ENCODE data around the gene MGMT. TPM values are rescaled to one million over a fixed set of nuclear protein-coding genes. Genes with fewer than 3 reads are reported as not detected.

MGMT gene
- polyA plus RNA-seq, 1 of the 3 experiments (the other 2 are of a cell fraction): 10.8 TPM

DNA sequence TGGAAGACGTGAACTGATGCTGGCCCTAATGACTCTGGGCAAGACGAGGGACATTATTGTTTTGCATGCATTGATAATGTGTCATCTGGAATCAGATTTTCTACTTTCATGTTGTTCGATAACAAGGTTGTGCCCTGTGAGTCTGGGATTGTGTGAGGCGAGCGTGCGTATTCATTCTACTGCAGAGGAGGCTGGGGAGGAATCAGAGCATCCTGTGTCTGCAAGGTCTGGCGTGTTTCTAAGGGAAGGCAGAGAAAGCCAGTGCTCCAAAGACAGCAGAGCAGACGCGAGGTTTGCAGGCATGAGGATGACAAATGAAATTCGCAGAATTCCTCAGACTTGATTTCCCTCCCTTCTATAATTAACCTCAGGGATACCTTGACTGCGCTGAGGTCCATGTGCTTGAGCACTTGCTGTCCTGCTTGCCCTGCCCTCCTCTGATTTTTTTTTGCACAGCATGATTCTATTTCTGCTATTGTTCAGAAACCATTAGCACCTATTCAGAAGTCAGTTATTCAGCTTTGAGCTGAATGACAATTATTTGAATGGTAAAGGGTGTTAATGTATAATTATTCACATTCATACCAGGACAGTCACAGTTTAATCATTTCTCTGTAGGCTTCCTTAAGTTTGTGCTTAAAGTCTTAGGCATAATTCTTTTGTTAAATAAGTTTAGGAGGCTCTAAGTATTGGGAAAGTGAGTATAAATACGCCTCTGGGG, 263.4 kb downstream of the MGMT start:
- Histone ChIP-seq H3K4me1 (ENCODE audit: control insufficient read depth in 1 of 2, insufficient read depth in 2 of 2, low read depth in 1 of 2, low read length in 1 of 2) (no peaks in the 10 kb centered on the region), H3K9me2 (no peaks in the 10 kb centered on the region), H3K79me2 (ENCODE audit: insufficient read depth) (no peaks in the 10 kb centered on the region), H4K20me1 (ENCODE audit: insufficient read depth) (no peaks in the 10 kb centered on the region), H2AFZ (ENCODE audit: low read depth) (no peak overlapping the region), H3K9ac (no peak overlapping the region), H3F3A (replicated peaks; ENCODE audit: insufficient read depth) (no peaks in the 10 kb centered on the region), H3K4me3 (ENCODE audit: low read depth in 2 of 2, low read length in 1 of 2) (no peak overlapping the region), H3K36me3 (replicated peaks in 1 of 2; ENCODE audit: control insufficient read depth in 1 of 2, insufficient read depth in 2 of 2, low read length in 1 of 2) (no peaks in the 10 kb centered on the region), H3K9me3 (no peaks in the 10 kb centered on the region), H3K27me3 (ENCODE audit: insufficient read depth) (no peaks in the 10 kb centered on the region), H3K27ac (ENCODE audit: low read depth in 2 of 2, low read length in 1 of 2) (no peak overlapping the region), H3K4me2 (no peak overlapping the region)
- ChIA-PET POLR2A (no interaction called here), CTCF (no interaction called here)
- WGBS (ENCODE audit: low lambda C conversion rate): 57% methylated on average over 12 of the region's 12 CpGs
- no peak for DNase-seq
- TF ChIP-seq GABPA (IDR thresholded peaks at IDR 0.05; ENCODE audit: low read depth) (no peak), RFX5 (IDR thresholded peaks at IDR 0.05; ENCODE audit: low read length) (no peak), POLR2AphosphoS5 (IDR thresholded peaks at IDR 0.05; ENCODE audit: low read depth, low read length) (no peak), SIN3A (IDR thresholded peaks at IDR 0.05; ENCODE audit: borderline replicate concordance, low read depth, low read length) (no peak), TCF12 (IDR thresholded peaks at IDR 0.05) (no peak), SMC3 (IDR thresholded peaks at IDR 0.05; ENCODE audit: low read depth, low read length) (no peak), FOXM1 (IDR thresholded peaks at IDR 0.05; ENCODE audit: low read depth) (no peak), MXI1 (IDR thresholded peaks at IDR 0.05; ENCODE audit: low read depth, low read length) (no peak), RCOR1 (IDR thresholded peaks at IDR 0.05; ENCODE audit: low read length) (no peak)

DNA sequence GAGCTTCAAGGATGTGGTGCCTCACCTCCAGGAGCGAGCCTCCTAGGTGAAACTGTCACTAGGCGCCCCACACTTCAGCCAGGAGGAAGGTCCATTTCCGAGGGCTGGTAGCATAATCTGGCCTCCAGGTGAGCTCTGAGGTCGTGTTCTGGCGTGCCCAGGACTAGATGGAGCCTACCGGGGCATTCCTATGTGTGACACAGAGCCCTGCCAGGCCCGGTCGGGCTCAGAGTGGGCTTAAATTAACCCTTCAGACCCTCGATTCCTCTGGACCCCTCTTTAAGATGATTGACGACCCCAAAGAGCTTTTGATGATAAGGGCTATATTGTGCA, 263.9 kb downstream of the MGMT start:
- Histone ChIP-seq H2AFZ (ENCODE audit: low read depth) (no peak overlapping the region), H3K27me3 (ENCODE audit: insufficient read depth) (no peaks in the 10 kb centered on the region), H3K9ac (no peak overlapping the region), H3K9me2 (no peaks in the 10 kb centered on the region), H3K79me2 (ENCODE audit: insufficient read depth) (no peaks in the 10 kb centered on the region), H3K4me2 (no peak overlapping the region), H4K20me1 (ENCODE audit: insufficient read depth) (no peaks in the 10 kb centered on the region), H3K36me3 (replicated peaks in 1 of 2; ENCODE audit: control insufficient read depth in 1 of 2, insufficient read depth in 2 of 2, low read length in 1 of 2) (no peaks in the 10 kb centered on the region), H3K27ac (ENCODE audit: low read depth in 2 of 2, low read length in 1 of 2) (no peak overlapping the region), H3K4me3 (ENCODE audit: low read depth in 2 of 2, low read length in 1 of 2) (no peak overlapping the region), H3F3A (replicated peaks; ENCODE audit: insufficient read depth) (no peaks in the 10 kb centered on the region), H3K9me3 (no peaks in the 10 kb centered on the region), H3K4me1 (ENCODE audit: control insufficient read depth in 1 of 2, insufficient read depth in 2 of 2, low read depth in 1 of 2, low read length in 1 of 2) (no peaks in the 10 kb centered on the region)
- DNase-seq: no peak
- no peak for TF ChIP-seq TAF1 (IDR thresholded peaks at IDR 0.05; ENCODE audit: borderline replicate concordance, low read depth, low read length)
- TF ChIP-seq RXRA (IDR thresholded peaks at IDR 0.05; ENCODE audit: borderline replicate concordance, low read depth): no peak
- TF ChIP-seq SIN3A (IDR thresholded peaks at IDR 0.05; ENCODE audit: borderline replicate concordance, low read depth, low read length): no peak
- TF ChIP-seq FOXM1 (IDR thresholded peaks at IDR 0.05; ENCODE audit: low read depth): no peak
- TF ChIP-seq GABPA (IDR thresholded peaks at IDR 0.05; ENCODE audit: low read depth): no peak
- ChIA-PET POLR2A (no interaction called here), CTCF (no interaction called here)
- WGBS (ENCODE audit: low lambda C conversion rate): 44% methylated on average over 7 of the region's 10 CpGs

DNA sequence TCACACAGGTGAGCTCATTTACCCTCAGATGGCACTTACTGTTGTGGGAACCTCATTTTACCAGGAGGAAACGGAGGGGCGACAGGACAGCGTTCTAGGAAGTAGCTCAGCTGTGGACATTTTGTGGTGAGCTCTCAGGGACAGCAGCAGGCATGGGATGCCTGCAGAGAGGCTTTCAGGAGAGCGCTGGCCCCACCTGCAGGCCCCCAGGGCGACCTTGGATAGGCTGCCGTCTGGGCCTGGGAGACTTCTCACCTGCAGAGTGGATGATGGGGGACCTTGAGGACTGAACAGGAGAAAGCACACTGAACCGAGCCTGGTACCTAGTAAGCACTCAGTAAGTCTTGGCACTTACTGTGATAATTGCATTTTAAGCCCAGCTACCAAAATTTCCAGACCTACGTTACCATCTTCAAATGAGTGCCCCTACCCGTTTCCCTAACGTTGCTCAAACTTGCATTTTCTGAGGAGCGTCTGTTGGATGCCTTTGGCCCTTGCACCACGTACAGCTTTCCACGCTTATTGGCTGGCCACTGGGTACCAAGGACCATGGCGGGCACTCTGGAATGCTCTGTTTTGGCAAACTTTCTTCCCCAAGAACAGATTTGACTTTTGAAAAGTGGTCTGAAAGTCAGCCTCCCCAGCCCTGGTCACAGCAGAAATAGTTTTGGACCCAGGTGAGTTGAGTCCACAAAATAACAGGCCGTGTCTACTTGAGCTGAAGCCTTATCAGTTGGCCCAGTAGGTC, 273.7 kb downstream of the MGMT start:
- WGBS (ENCODE audit: low lambda C conversion rate): 54% methylated on average over 12 of the region's 15 CpGs
- Histone ChIP-seq H3F3A (replicated peaks; ENCODE audit: insufficient read depth) (no peaks in the 10 kb centered on the region), H4K20me1 (ENCODE audit: insufficient read depth) (no peaks in the 10 kb centered on the region), H3K9me3 (no peaks in the 10 kb centered on the region), H2AFZ (ENCODE audit: low read depth) (no peak overlapping the region), H3K9ac (no peak overlapping the region), H3K9me2 (no peaks in the 10 kb centered on the region), H3K4me1 (ENCODE audit: control insufficient read depth in 1 of 2, insufficient read depth in 2 of 2, low read depth in 1 of 2, low read length in 1 of 2) (no peaks in the 10 kb centered on the region), H3K27ac (ENCODE audit: low read depth in 2 of 2, low read length in 1 of 2) (no peak overlapping the region), H3K79me2 (ENCODE audit: insufficient read depth) (no peaks in the 10 kb centered on the region), H3K27me3 (ENCODE audit: insufficient read depth) (no peaks in the 10 kb centered on the region), H3K4me2 (no peak overlapping the region), H3K4me3 (ENCODE audit: low read depth in 2 of 2, low read length in 1 of 2) (no peak overlapping the region), H3K36me3 (replicated peaks in 1 of 2; ENCODE audit: control insufficient read depth in 1 of 2, insufficient read depth in 2 of 2, low read length in 1 of 2) (no peaks in the 10 kb centered on the region)
- TF ChIP-seq RAD21 (IDR thresholded peaks at IDR 0.05; ENCODE audit: low read length): no peak
- POLR2A ChIA-PET: no interaction called here
- CTCF ChIA-PET: no interaction called here
- DNase-seq: no peak

Data from SK-N-SH (cell line).